ENCODE results near the gene PWP2.
"Not testable (repeated sequence)": the region's sequence is repeated elsewhere in the genome, so short reads cannot be mapped to it uniquely, and the experiment has no call there.

The PWP2 gene

DNA sequence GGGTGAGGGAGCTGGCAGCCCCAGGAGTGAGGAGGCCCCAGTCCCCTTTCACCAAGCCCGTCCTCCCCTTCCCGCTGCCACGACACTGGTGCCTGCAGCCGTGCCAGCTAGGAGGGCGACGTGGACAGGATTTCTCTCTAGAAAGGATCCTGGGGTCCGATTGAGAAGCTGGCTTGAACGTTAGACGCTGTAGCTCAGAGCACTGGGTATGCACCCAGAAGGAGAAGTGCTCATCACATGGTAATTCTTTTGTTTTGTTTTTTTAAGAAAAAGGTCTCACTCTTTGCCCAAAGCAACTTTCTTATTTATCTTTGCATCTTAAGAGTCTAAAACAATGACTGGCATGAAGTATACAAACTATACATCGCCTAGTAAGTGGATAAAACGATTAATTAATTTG, 60.3 kb downstream of the PWP2 start:
- H3K4me1 ChIP-seq; H3K9me3 ChIP-seq; intact Hi-C loops (cut with DNase I; ENCODE audit: low total_unique reads); H3K4me3 ChIP-seq; DNase-seq; H3K27me3 ChIP-seq; H3K36me3 ChIP-seq; H3K27ac ChIP-seq: not testable (repeated sequence)

DNA sequence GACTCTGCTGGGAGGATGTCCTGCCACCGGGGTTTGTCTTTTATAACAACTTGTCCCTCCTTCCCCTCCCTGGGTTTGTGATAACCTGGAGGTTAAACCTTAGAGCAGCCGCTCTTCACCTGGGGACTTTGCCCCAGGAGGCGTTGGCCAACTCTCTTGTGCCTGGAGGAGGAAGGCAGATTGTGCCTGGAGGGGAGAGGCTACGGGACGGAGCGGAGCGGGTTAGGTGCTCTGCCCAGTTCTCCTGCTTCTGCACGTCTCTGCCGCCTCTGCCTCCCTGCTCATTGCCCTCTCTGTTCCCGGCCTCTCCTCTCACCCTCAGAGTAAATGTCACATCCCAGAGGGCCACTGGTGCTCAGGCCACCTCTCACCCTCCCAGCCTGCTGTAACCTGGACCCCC, 63.1 kb downstream of the PWP2 start:
- H3K27me3 ChIP-seq; H3K4me1 ChIP-seq; H3K27ac ChIP-seq; intact Hi-C loops (cut with DNase I; ENCODE audit: low total_unique reads); H3K4me3 ChIP-seq; H3K9me3 ChIP-seq; H3K36me3 ChIP-seq; DNase-seq: not testable (repeated sequence)

DNA sequence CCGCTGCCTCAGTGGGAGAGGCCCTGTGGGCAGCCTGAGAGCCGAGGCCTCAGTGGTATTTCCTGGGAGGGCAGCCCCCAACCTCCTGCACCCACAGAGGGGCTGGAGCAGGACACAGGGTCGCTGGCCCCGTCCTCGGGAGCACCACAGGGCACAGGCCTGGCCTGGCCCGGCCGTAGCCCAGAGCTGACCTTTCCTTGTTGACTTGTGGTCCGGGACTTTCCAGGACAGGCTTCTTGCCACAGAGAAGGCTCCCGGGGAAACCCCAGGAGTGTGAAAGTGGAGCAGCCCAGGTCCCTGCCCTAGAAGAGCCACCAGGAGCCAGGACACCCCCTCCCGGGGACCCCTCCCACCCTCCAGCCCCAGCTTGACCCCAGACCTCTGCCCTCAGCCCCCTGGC, 63.7 kb downstream of the PWP2 start:
- intact Hi-C loops (cut with DNase I; ENCODE audit: low total_unique reads); H3K27ac ChIP-seq; H3K4me3 ChIP-seq; H3K9me3 ChIP-seq; H3K4me1 ChIP-seq; H3K36me3 ChIP-seq; H3K27me3 ChIP-seq: not testable (repeated sequence)
- peak in 1 of 2 donors; percentile 53 for DNase-seq

DNA sequence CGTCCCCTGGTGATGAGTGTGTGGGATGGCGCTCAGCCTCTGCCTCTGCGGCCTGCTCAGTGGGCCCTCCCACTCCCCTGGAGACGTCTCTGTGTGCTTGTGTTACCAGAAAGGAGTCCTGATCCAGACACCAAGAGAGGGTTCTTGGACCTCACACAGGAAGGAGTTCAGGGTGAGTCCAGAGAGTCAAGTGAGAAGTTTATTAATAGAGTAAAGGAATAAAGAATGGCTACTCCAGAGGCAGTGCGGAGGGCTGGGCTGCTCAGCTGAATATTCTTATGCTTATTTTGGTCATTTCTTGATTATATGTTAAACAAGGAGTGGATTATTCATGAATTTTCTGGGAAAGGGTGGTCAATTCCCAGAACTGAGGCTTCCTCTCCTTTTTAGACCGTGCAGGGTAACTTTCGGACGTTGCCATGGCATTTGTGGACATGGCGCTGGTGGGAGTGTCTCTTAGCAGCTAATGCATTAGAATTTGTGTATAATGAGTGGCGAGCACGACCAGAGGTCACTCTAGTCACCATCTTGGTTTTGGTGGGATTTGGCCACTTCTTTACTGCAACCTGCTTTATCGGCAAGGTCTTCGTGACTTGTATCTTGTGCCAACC, 64.9 kb downstream of the PWP2 start:
- H3K27ac ChIP-seq; H3K9me3 ChIP-seq; H3K4me3 ChIP-seq; H3K4me1 ChIP-seq; H3K27me3 ChIP-seq; intact Hi-C loops (cut with DNase I; ENCODE audit: low total_unique reads); H3K36me3 ChIP-seq; DNase-seq: not testable (repeated sequence)

DNA sequence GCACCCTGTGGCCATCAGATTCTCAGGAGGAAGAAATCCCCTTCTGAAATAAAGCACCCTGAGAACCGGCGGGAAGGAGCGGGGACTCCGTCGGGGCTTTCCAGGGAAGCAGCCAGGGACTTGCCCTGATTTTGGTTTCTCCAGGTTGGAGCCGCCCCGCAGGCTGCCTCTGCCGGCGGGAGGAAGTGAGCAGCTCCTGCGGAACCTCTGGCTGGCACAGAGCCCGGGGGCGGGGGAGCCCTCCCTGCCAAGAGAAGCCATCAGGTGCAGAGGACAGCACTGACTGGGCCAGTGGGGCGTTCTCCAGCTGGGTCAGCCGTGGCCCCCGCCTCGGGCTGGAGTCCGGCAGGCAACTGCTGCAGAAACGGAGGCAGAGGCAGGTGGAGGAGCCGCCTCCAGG, 65.5 kb downstream of the PWP2 start:
- H3K27me3 ChIP-seq; H3K4me1 ChIP-seq; intact Hi-C loops (cut with DNase I; ENCODE audit: low total_unique reads); H3K4me3 ChIP-seq; H3K9me3 ChIP-seq; DNase-seq; H3K27ac ChIP-seq; H3K36me3 ChIP-seq: not testable (repeated sequence)

DNA sequence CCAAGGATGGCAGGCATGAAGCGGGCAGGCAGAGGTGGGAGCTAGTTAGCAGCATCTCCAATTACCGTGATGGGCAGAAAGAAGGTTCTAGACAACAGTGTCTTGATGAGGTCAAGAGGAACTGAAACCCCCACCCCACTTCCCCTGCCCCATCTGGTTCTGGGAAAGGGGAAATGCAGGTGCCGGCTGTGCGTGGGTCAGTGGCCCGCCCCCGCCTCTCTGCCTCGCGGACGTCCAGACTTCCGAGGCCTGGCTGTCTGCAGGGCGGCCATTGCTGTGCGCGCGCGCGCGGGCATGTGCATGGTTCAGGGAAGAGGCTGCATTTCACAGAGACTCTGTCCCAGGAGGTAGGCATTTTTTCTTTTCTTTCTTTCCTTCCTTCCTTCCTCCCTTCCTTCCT, 68.0 kb downstream of the PWP2 start:
- H3K27me3 ChIP-seq; DNase-seq; H3K36me3 ChIP-seq; H3K4me3 ChIP-seq; H3K4me1 ChIP-seq; H3K27ac ChIP-seq; intact Hi-C loops (cut with DNase I; ENCODE audit: low total_unique reads); H3K9me3 ChIP-seq: not testable (repeated sequence)

DNA sequence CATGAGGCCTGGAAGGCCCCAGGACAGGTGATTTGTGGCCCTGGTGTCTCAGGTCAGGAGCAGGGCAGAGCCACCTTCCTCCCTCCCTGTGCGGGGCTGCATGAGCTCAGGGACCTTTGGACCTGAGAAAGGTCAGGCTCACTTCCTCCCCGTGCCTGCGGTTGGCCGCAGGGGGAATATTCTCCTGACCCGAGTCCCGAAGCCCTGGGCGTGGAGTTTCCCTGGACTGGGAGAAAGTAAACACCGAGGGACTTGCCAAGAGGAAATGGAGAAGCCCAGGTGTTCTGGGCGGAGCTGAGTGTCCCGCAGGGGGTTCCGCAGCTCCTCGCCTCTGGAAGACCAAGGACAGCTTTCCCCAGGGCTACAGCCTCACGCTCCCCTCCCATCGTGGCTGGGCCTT, 68.9 kb downstream of the PWP2 start:
- intact Hi-C loops (cut with DNase I; ENCODE audit: low total_unique reads); H3K9me3 ChIP-seq; H3K27me3 ChIP-seq; H3K36me3 ChIP-seq; DNase-seq; H3K4me3 ChIP-seq; H3K4me1 ChIP-seq; H3K27ac ChIP-seq: not testable (repeated sequence)

Data from tibial artery (tissue), 4 donors.